Stimulated activated CD8-positive, alpha-beta memory T cell treated with anti-CD3 and anti-CD28 coated beads, Interleukin-7, amount 100 ng/mL, for 4 hours (primary cell): ENCODE measurements around the gene MINDY4B.
"Not testable (repeated sequence)": the region's sequence is repeated elsewhere in the genome, so short reads cannot be mapped to it uniquely, and the experiment has no call there.

Experiments
- DNase-seq, 2 donors: peaks; one replicate each; pipeline ENCODE4 v3.0.0-alpha.2; 2020; ENCODE audit warnings: low read depth in 2 of 2

Gene MINDY4B

DNA sequence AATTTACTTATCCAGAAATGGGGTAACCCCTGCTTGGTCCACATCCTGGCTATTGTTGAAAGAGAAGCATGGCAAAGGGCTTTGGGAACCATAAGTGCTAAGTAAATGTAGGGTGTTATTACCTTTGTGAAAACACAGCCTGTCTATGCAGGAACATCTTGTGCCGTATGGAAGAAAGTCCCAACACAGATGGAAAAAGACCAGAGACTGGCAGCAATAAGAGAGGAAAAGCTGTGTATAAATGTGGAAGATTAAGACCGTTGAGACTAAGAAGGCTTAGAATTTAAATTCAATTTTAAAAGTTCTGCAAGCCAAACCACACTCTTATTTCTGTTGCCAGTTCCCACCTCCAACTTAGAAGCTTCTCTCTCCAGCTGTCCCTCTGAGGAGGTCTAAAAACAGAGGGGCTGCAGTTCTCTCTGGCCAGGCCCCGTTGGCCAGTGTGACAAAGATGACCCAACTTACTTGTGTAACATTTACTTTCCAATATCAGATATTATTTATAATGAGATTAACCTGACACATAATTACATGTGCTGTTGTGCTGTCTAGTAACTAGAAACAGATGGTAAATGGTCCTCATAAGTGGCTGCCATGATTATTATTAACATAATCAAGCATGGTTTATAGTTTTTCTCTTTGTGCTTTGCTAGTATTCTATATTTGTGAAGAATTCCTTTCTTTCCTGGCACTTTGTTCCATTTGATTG, 7.0 kb downstream of the MINDY4B start:
- no peak for DNase-seq

DNA sequence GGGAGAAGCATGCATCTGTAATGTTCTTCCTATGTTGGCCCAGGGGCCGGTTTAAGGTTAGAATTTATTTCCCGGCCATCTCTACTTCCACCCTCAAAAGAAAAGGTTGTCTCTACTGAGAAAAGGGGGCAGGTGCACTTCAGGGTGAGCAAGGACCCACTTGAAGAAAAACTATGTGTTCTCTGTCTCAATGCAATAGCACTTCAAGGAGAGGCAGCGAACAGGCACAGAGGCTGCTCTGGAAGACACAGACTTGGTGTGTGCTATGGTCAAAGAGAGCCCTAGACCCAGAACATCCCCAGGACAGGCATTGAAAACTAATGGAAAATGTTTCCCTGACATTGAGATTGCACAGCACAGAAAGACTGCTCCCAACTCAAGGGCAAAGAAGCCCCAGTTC, 7.6 kb downstream of the MINDY4B start:
- no peak for DNase-seq

DNA sequence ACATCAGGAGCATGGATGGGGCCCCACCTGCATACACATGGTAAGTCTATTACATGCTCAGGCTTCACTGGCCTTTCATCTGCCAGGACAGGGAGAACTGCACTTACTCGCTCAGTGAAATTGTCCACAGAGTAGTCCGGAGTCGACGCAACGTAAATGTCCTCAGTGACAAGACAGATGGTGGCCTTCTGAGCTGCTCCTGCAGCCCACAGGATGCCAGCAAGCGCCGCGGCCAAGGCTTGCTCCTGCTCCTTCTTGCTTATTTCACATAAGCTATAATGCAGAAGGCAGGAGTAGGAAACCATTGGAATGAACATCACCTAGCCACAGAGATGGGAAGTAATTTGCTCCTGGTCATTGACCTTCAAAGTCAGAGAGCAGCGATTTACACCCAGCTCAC, 14.4 kb downstream of the MINDY4B start:
- no peak for DNase-seq

DNA sequence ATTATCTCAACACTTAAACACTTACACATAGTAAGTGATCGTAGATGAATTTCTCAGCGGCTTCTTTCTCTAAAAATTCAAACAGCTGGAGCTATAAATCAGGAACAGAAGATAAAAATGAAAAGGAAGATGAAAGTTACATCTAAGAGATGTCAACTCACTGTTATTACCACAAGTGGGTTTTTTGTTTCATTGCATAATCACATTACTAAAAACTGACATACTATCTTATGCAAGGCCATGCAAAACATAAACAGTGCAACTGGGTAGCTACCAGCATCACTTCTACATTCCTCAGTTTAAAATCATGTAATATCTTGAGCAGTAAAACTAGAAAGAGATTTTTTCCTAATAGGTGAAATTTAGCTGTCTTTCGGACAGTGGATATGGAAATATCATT, 14.9 kb downstream of the MINDY4B start:
- no peak for DNase-seq

- no peak for DNase-seq
Observed at GRCh38 chr3:150889106-150889505, 16.1 kb downstream of the MINDY4B start.

- no peak for DNase-seq
Observed at GRCh38 chr3:150887031-150887430, 18.2 kb downstream of the MINDY4B start.

- DNase-seq: no peak
Observed at GRCh38 chr3:150885535-150885934, 19.7 kb downstream of the MINDY4B start.

DNA sequence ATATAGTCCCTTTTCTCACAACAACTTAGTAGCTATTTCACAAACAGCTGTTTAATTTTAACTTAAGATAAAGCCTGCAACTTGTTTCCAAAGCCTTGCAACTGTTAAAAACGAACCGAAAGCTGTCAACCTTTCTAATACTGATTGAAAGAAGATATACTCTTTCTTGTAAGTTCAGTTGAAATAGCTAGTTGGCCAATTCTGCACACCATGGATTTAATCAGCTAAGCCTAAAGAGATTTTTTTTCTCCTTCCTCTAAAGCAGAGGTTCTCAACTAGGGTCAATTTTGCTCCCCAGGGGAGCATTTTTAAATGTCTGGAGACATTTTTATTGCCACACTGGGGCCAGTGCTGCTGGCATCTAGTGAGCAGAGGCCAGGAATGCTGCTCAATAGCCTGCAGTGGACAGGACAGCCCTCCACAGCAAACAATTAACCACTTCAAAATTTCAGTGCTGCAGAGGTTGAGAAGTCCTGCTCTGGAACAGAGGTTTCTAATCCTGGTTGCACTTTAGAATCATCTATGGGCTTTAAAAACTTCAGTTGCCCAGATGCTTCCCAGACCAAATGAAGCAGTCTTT, 26.2 kb downstream of the MINDY4B start:
- DNase-seq: no peak

GRCh38 chr3:150878290-150878689, 26.9 kb downstream of the MINDY4B start:
- no peak for DNase-seq

- DNase-seq: no peak
Observed at GRCh38 chr3:150877303-150877702, 27.9 kb downstream of the MINDY4B start.

DNA sequence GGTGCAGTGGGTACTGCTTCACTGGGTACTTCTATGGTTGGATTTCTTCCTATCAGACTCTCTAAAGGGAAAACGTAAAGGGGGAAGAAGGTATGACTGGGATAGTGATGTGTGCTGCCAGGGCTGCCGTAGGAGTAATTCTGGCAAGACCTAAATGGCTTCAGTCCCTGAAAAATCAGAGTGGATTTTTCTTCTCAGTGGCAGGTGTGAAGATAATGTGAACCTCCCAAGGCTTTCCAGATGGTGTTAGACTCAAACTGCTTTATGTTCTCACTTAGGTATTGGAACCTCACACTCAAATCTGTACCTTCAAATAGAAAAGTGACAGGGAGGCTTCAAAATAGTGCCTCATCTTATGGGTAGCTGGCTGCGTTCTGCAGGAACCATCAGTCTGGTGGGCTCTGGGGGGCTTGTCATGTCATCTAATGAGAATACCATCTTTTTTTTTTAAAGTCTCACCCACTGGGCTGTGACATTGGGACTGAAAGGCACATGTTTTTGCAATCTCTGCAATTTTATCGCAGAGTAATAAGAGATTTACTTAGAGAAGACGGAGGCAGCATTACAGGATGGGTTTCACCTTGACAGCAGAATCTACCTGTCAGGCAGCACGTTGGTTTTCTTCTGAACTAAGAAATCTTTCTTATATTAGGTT, 28.5 kb downstream of the MINDY4B start:
- DNase-seq: no peak

DNA sequence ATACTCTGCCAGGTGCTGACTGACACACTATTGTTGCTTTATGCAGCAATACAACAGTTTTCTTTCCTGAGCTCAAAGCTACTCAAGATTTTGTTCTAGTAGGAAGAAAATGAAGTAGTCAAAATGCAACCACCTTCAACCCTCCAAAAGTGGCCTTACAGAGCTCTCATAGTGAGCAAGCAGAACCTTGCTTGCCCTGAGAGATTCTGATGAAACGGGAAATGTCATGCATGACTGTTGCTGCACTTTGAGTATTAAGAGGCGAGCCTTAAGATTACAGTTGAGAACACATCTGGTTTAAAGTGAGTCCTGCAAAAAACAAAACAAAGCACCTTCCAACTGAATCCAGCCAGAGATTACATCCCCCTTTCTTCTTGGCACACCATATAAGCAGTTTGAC, 29.7 kb downstream of the MINDY4B start:
- no peak for DNase-seq

- no peak for DNase-seq
Observed at GRCh38 chr3:150874666-150875219, 30.5 kb downstream of the MINDY4B start.

DNA sequence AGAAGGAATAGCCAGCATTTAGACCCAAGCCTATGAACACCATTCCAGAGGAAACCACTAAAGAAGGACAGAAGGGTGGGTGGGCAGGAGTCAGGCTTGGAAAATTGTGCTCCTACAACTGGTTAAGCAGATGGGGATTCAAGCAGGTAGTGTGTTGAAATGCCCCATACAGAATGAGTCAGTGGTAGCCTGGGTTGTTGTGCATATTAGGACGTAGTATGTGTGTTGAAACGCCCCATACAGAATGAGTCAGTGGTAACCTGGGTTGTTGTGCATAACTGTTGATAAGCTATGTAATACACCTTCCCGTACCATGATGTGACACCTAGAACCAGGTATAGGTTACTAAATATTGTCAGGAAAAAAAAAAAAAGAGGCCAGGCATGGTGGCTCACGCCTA, 34.0 kb downstream of the MINDY4B start:
- no peak for DNase-seq

DNA sequence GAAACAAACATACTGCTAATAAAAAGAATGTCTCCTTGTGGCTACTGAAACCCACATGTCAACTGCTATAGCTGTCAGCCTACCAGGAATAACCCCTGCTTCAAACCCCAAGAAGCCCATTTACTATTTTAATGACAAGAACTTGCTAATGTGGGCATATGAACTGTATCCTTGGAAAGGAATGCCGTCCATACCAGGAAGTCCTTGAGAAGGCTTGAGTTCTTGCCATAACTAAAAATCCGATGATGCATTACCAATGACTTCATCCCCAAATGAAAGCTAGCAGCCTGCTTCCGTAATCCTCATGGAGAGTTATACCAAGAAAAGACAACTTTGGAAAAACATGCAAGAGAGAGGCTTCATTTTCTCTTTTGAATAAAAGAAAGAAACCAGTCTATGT, 34.8 kb downstream of the MINDY4B start:
- DNase-seq: no peak

DNA sequence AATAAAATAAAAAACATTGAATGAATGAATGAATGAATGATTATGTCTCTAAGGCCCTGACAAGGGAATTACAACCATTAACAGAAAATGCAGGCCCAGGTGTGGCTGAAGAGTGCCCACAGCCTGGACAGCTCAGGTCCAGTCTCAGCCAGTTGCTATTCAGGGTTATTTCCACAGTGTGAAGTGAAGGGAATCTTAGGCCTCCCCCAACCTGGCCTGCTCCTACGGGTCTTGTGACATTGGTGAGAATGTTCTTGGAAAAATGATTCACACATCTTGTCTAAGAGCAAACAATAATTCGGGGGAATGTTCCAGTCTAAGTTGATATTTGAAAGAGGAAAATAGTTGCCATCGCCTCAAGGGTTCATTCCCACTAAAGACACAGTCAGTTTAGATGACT, 37.0 kb downstream of the MINDY4B start:
- DNase-seq: no peak

DNA sequence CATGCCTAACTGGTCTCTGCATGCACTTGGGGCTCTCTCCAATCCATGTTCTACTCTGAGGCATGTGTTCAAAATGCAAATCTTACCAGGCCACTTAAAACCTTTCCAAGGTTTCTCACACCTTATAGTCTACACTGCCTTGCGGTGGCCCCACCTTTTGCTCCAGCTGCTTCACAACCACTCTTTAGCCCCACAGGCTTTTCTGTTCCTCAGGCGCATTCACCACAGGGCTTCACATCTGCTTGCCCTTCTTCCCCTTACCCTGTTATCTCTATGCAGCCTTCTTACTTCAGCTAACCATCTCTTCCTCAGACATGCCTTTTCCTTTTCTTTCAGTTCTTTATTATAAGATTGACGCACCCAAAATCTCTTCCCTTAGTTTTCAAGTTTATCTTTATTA, 37.8 kb downstream of the MINDY4B start:
- no peak for DNase-seq

GRCh38 chr3:150863921-150864320, 41.3 kb downstream of the MINDY4B start:
- DNase-seq: not testable (repeated sequence)

- no peak for DNase-seq
Observed at GRCh38 chr3:150861851-150862250, 43.4 kb downstream of the MINDY4B start.

GRCh38 chr3:150857936-150858335, 47.3 kb downstream of the MINDY4B start:
- not testable (repeated sequence) for DNase-seq

- DNase-seq: no peak
Observed at GRCh38 chr3:150850191-150850590, 55.0 kb downstream of the MINDY4B start.

DNA sequence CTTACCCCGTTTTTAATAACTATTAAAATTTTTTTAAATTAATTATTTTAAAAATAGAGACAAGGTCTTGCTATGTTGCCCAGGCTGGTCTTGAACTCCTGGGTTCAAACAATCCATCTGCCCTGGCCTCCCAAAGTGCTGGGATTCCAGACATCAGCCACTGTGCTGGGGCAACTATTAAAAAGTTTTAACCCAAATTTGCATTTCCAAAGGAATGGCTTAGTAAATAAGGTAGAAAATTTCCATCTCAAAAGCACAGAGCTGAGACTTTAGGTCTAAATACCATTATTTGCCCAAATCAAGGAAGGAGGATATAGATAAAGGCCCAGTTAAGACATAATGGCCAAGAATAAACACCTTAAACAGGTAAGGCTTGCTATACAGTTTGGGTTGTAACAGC, 56.4 kb downstream of the MINDY4B start:
- DNase-seq: no peak

- DNase-seq: no peak
Observed at GRCh38 chr3:150847433-150847832, 57.8 kb downstream of the MINDY4B start.
